HUDEP-2 (cell line): ENCODE results near the gene PCP2.

Source experiments
- DNase-seq, 76 experiments: peaks; one replicate each; lab custom pipeline; 2025; ENCODE audit not compliant: unreplicated experiment in 76 of 76; lab: John Stamatoyannopoulos, UW

The PCP2 gene

GRCh38 chr19:7620442-7621412 is 12.8 kb downstream of the PCP2 start:
- no peak for DNase-seq

- DNase-seq, result no peak
These were observed 13.7 kb downstream of the PCP2 start for GRCh38 chr19:7619671-7620441.

GRCh38 chr19:7618771-7619510 is 14.6 kb downstream of the PCP2 start:
- DNase-seq, result peak in 67 of 76 experiments; percentile 16 to 79 (median 55)

- peak in 27 of 76 experiments; percentile 8 to 60 (median 40) for DNase-seq
These were observed 15.2 kb downstream of the PCP2 start for GRCh38 chr19:7618348-7618747.

- no peak for DNase-seq
These were observed 15.8 kb downstream of the PCP2 start for GRCh38 chr19:7617735-7618134.

- no peak for DNase-seq
These were observed 16.3 kb downstream of the PCP2 start for GRCh38 chr19:7617172-7617571.

GRCh38 chr19:7614859-7615741 is 18.4 kb downstream of the PCP2 start:
- DNase-seq, result no peak

GRCh38 chr19:7612282-7613274 is 20.9 kb downstream of the PCP2 start:
- no peak for DNase-seq

- no peak for DNase-seq
These were observed 21.8 kb downstream of the PCP2 start for GRCh38 chr19:7611541-7612279.

GRCh38 chr19:7610491-7611240 is 22.9 kb downstream of the PCP2 start:
- no peak for DNase-seq

- DNase-seq, result no peak
These were observed 25.5 kb downstream of the PCP2 start for GRCh38 chr19:7607874-7608560.

GRCh38 chr19:7607212-7607873 is 26.2 kb downstream of the PCP2 start:
- no peak for DNase-seq

- DNase-seq, result no peak
These were observed 27.2 kb downstream of the PCP2 start for GRCh38 chr19:7606289-7606688.

GRCh38 chr19:7605490-7606222 is 27.9 kb downstream of the PCP2 start:
- peak in 71 of 76 experiments; percentile 16 to 86 (median 66) for DNase-seq

GRCh38 chr19:7603919-7604318 is 29.6 kb downstream of the PCP2 start:
- peak in 24 of 76 experiments; percentile 9 to 66 (median 28) for DNase-seq
